HG02870 (cell line): ENCODE measurements around the gene CTNNA2.
"Not testable (repeated sequence)": the region's sequence is repeated elsewhere in the genome, so short reads cannot be mapped to it uniquely, and the experiment has no call there.

ENCODE experiments used
- ATAC-seq: cut with Tn5 transposase; IDR thresholded peaks from one replicate; pipeline ENCODE4 v1.9.1; 2021; ENCODE audit warnings: mild to moderate bottlenecking, moderate library complexity; ENCODE audit not compliant: unreplicated experiment

CTNNA2 gene

DNA sequence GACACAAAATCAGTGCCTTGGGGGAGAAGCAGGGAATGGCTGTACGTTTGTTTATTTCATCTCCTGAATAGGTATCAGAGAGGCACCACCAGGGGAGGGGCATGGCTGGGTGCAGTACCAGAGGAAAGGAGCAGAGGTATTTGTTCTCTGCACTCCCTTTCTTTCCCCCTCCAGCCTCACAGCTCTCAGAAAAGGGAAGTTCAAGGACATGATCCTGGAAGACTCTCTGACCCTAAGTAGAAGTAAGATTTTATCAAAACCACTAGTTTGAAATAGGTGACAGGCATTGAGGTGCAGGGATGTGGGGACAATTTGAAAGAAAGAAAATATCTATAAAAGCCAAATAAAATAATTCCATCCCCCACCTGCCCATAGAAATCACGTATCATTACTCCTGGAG, 655.2 kb downstream of the CTNNA2 start:
- no peak for ATAC-seq

DNA sequence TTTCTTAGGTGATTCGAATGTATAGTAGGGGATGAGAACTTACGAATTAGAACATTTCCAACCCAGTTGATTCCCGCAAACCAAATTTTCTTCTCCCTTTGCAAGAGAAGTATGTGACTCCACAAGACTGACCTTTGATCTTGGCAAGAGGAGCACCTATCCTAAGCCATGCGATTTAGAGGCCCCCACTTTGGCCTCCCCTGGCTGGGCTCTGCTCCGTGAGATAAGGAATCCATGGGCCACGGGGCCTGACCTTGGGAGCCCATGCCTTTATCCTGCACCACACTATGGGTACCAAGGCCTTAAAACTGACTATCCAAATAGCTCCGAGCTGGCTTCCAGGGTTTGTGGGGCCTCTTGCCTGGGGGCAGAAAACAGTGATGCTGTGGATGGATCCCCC, 656.0 kb downstream of the CTNNA2 start:
- ATAC-seq = no peak

DNA sequence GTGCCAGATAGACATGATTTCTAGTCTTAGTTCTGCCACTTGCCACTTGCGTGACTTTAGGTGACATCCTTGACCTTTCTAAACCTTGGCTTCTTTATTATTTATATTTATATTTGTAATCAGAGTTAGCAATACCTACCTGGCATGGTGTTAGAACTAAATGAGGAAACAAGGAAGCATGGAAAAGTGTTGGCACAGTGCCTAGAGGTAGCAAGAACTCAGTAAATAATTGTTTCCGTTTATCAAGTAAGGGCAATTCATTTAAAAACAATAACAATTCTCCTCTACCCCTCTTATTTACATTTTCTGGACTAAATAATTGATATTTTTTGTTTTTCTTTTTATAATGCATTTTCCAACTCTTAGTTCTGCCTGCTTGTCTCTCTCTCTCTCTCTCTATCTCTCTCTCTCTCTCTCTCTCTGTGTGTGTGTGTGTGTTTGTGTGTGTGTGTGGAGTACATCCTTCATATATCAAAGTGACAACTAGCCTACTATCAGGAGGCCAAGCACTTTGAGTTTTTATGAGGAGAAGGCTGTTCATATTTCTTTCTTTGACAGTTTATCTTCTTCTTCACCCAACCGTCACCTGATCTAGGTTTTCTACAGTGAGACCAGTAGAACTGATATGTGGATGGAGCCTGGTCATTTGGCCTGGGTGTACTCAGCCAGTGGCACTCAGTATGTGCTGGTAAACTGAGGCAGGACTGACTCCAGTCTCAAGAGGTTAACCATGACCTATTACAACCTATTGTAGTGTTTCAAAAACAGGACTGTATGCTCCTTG, 657.2 kb downstream of the CTNNA2 start:
- ATAC-seq = no peak

DNA sequence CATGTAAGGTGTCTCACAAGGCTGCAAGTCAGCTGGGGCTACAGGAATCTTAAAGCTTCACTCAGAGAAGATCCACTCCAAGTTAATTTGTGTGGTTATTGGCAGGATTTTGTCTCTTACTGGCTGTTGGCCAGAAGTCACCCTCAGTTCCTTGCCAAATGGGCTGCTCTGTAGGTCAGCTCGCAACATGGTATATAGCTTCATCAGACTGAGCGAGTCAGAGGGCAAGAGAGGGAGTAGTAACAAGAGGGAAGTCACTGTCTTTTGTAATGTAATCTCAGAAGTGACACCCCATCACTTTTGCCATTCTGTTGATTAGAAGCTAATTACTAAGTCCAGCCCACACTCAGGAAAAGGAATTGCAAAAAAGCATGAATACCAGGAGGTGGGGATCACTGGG, 672.2 kb downstream of the CTNNA2 start:
- no peak for ATAC-seq

DNA sequence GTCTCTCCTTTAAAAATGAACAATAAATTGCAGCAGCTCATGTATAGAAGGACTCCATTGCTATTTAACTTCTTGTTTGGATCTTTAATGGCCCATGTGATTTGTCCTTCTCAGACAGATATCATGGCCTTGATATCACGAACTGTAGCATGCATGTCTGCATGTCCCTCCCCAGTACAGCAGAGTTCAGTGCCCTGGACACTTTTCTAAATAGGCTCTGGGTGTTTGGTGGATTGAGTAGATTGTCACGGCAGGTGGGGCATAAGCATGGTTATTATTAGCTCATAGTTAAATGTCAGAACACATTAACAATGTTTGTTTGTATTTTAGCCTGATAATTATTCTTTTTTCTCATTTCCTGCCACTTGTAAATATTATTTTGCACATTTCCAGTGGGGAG, 673.4 kb downstream of the CTNNA2 start:
- no peak for ATAC-seq

DNA sequence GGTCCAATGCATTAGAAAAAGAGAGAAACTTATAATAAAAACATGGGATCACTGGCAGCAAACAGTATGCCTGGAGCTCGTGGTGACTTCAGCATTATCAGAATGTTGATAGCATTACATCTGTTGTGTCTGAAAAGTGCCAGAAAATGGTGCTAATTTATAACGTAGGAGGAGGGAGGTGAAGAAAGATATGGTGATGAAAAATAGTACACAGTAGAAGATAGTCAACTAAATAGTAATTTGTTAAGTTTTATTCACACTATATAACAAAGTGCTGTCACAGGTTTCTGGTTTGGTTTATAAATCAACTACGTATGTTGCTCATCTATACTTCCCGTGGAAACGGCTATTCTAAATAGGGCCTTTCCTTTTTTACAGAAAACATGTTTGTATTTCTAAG, 674.3 kb downstream of the CTNNA2 start:
- no peak for ATAC-seq

DNA sequence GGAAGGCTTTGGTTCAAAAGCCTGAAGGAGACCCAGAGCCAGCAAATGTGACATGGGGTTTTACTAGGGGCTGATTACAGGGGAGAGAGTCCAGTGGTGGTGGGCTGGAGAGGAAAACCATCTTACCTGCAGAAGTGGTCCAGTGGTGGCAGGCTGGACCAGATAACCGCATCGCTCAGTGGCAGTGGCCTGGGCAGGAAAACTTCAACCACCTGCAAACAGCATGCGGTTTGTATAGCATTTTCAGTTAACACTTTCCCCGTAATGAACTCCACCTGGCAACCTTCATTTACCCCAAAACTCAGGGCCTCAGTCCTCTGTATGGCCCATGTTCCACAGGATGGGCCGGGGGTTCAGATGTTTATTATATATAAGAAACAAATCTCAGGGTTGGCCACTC, 677.3 kb downstream of the CTNNA2 start:
- no peak for ATAC-seq

DNA sequence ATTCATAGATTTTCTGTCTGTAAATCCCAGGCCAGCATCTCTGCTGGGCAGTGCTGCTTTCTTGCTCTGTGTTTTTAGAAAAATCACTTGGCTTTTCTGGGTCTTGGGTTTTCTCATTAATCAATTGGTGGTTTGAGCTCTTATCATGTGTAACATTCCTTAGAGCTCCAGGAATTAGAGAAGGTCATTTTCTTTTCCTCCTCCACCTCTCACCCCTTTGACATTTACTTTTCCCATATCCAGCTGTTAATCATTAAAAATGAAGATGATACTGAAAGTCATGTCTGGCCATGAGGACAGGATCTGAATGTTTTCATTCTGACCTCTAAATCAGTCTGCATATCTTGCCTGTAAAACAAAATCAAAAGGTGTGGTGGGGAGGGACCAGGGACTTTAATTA, 680.7 kb downstream of the CTNNA2 start:
- no peak for ATAC-seq

DNA sequence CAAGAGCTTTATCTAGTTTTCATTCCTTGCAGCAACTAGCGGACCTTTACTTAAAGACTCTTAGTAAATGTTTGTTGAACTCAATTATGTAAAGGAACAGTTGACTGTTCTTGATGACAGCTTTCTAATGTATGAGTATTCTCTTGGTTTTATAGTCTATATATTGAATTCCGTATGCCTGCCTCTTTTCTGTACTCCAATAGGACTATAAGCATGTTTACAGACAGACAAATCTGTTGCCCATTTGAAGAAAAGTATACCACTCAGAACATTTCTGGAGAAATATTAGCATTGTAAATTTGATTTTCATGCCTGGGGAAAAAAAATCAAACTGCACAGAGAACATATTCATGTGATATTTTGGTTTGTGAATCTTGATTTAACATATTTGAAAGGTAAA, 682.2 kb downstream of the CTNNA2 start:
- no peak for ATAC-seq

DNA sequence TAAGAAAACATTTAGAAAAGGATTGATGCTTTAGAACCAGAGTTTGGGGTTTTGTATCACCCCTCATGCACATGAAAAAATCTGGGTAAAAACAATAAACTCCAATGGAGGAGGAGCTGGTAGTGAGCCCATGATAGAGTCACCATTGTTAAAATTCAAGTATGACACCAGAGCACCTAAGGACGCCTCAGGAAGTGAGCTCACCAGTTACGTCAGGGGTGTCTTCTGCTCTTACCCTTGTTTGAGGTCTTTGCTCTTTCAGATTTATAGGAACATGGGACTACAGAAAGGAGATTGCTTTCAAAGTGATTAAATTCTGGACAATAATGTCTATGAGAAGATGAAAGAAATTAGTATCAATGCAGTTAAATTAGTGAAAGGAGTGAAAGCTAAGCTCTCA, 685.2 kb downstream of the CTNNA2 start:
- ATAC-seq = no peak

DNA sequence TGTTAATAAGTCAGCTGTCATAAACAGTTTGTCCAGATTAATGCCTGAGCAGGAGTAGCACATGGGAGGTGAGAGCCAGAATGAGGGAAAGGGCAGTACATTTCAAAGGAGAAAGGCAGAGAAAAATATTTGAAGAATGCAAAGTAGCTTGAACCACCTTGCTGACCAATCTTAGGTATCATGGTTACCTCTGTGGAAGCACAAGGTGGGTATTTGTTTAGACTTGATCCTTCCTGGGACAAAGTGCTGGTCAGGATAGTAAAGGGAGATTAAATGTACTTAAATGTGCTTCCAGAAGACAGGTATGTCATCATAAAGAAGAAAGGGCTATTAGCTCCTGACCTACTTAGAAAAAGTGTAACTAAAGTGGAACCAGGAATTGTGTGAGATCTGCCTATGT, 686.7 kb downstream of the CTNNA2 start:
- no peak for ATAC-seq

DNA sequence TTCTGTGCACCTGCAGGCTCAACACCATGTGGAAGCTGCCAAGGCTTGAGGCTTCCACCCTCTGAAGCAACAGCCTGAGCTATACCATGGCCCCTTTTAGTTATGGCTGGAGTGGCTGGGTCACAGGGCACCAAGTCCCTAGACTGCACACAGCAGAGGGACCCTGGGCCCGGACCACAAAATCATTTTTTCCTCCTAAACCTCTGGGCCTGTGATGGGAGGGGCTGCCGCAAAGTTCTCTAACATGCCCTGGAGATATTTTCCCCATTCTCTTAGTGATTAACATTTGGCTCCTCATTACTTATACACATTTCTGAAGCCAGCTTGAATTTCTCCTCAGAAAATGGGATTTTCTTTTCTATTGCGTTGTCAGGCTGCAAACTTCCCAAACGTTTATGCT, 691.1 kb downstream of the CTNNA2 start:
- not testable (repeated sequence) for ATAC-seq

DNA sequence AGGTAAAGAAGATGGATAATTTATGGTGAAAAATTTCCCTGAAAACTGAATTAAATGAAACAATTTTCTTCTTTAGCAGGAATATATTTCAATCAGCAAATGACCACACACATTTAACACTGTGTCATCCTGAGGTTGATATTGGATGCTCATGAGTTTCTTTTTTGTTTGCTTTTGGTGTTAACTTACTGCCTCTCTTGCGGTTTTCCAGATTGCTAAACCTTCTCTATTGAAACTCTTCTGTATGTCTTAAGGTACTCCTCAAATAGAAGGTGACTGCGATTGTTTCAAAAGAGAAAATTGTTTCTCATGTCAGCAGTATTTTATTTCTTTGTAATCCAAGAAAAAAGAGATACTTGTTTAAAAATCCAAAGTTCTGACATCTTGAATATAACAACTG, 692.6 kb downstream of the CTNNA2 start:
- no peak for ATAC-seq

DNA sequence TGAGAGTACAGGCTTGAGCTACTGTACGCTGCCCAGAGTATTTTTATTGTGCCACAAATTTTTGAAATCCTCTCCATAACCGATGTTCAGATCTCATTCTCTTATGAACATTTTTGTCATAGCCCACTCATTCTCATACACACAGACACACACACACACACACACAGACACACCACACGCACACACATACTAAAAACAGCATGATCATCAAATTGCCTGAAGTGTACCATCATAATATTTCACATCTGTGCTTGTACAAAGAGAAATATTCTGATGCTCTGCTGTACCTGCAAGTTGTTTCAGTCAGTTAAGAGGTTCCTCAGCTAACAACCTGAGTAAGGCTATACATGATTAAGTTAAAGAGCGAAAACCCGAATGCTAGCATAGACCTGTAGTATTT, 696.6 kb downstream of the CTNNA2 start:
- no peak for ATAC-seq

DNA sequence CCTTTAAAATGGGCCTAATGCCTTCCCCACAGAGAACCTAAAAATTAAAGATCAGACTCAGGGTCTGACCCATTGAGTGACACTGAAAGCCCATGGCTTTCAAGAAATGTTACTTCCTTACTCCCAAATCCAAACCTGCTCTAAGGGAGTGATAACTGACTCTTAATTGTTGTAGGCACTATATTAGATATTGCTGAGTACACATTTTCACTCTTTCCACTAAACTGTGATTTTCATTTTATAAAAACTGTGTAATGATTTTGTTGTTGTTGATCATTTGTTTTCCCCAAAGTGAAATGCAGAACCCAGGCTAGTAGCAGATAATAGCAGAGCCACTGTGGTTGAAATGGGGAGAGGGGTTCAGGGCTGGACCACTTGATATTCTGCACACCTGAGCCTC, 704.6 kb downstream of the CTNNA2 start:
- no peak for ATAC-seq

DNA sequence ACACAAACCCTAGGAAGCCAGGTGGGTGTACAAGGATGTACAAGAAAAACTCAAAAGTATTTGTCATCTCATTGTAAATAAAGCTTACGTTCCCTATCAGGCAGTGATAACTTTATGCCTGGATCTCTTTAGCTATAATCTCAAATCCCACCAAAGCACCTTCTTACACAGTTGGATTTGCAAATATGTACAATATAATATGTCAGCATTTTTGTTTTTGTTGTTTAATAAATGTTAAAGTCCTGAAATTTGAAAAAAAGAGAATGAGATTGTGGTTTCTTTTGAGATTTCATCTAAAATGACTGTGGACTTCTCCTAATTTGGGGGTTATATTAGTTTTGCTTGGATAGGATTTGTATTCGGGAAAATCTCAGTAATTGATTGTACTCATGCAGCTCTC, 709.8 kb downstream of the CTNNA2 start:
- no peak for ATAC-seq

DNA sequence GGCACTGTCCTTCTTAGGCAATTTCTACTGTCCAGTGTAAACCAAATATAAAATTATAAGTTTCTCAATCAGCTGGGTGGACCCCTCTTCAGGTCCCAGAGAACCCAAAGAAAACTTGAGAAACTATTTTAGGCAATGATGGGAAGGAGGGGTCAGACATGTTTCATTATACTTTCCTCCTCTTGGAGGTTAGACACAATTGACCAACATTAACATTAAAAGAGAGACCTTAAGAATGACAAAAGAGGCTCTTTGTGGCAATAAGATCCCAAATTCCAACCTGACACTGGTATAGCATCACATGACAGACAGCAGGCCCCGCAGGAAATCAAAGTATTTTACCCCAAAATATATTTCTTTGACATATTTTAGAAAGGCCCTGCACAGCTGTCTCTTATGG, 718.6 kb downstream of the CTNNA2 start:
- ATAC-seq = no peak

DNA sequence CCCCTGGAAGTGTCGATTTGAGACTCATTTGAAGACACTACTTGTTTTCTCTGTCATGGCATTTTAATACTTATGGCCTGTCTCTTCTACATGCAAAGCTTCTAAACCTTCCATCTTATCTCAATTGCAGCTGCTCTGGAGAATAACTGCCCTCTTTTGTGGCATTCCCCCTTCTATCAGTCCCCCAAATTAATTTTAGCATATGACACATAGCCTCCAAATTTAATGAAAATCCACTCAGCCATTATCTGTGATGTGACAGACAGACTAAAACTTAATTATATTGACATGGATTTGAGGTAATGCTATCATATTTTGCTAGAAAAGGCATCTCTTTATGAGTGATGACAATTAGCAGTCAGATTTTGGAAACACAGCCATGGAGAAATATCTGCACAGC, 720.5 kb downstream of the CTNNA2 start:
- ATAC-seq = no peak

DNA sequence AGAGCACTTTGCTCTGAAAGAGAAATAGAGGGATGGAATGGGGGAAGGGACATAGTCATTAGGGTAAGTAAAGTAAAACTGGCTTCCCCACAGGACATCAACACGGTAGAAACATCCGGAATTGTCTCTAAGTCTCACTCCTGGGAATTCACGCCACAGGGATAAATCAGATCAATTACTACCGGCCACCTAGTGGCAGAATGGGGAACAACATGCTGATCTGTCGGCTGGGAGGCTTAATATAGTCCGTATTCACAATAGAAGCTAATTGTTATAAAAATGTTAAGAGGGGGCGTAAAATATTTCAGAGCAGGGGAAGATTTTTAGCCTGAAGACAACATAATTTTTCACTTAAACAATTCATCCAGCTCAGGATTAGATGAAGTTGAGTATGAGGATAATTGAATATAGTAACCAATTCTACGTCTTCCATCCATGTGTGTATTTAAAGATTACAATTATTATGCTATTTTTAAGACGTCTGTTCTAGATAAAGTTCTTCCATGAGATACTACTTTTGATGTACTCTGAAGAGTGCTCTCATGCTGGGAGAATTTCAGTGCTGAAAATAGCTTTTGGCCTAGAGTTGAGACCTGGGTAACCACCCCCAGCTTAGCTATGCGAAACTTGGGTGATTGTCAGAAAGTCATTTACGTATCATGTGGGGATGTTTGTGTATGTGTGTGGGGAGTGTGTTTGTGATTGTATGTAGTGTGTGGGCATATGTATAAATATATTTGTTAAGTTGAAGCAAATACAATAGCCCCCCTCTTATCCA, 726.0 kb downstream of the CTNNA2 start:
- no peak for ATAC-seq

DNA sequence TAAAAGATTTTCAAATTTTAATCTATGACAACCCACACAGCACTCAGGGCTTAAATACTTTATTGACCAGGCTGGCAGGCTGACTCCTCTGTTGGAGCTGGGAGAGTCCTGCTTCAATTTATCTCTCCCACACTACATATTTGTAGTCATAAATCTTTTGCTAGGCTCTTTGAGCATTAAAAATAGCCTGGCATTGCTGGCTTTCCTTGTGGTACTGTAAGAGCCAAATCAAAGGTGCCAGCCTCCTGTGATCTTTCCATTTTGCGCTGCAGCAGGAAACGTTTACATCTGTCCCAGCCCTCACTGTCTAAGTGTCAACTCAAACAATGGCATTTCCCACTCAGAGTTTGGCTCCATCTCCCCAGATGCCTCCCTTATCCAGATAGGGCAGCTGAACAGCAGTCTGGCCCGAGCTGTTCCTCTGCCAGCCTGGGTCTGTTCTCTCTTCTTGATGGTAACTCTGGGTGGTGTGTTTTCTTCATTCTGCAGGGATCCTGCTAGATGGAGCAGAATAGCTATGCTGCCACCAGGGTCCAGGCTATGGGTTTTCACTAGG, 729.6 kb downstream of the CTNNA2 start:
- ATAC-seq = no peak

DNA sequence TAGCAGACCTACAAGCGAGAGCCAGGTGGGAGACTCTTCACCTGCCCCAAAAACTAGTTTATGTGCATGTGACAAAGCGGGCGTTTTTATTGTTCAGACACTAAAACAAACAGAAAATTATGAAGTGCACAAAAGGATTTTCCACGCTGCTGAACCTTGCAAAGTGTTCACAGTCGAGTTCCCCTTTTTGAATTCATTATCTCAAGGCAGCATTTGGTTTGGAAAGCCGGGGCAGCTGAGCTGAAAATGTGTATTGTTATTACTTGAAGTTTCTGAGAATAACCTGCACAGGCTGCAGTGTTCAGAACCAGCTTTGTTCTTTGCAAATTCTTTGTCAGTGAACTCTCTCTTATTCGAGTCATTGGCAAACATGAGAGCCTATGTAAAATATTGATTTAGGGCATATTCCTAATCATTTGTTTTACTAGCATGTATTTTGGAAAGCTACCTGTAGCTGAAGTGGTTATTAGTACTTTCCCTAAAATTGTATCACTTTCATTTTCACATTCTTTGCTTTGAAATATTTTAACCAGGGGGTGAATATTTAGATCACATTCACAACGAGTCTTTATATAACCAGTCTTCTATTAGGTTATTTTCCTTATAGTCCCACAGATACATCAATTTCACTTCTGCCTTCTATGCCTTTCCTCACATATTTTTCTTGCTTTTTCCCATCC, 732.2 kb downstream of the CTNNA2 start:
- ATAC-seq = no peak

DNA sequence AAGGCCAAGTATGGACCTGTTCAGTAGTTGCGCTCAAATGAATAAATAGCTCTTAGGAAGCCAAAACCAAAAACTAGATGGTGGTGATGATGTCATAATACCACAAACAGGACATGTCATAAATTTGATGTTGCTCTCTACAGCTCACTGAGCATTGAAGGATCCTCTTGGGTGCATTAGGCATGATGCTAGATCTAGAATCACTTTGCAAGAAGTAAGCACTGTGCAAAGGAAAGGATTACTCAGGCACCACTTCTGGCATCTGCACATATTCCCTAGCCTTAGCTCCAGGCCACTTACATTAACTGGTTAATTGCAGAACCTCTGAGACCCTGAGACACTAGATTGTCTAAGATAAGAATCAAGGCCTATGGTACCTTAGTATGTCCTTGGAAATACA, 733.7 kb downstream of the CTNNA2 start:
- no peak for ATAC-seq
